ENCODE measurements around the gene PPP5C.
"Not testable (repeated sequence)": the region's sequence is repeated elsewhere in the genome, so short reads cannot be mapped to it uniquely, and the experiment has no call there.

Gene PPP5C

DNA sequence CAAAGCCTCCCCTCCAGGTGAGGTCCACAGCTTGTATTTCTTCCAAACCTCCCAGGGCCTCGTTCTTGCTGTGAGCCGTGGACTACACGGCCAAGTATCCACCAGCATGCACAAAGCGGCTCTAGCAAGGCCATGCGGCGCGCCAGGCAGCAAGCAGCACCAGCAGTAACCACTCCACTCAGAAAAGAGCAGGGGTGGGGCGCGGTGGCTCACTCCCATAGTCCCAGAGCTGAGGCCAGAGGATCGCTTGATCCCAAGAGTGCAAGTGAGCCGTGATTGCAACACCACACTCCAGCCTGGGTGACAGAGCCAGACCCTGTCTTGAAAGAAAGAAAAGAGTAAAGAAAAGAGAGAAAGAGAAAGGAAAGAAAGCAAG, 61.8 kb downstream of the PPP5C start:
- DNase-seq (ENCODE audit: low spot score), result no peak

- no peak for DNase-seq (ENCODE audit: low spot score)
Observed at GRCh38 chr19:46409191-46409590, 62.3 kb downstream of the PPP5C start.

DNA sequence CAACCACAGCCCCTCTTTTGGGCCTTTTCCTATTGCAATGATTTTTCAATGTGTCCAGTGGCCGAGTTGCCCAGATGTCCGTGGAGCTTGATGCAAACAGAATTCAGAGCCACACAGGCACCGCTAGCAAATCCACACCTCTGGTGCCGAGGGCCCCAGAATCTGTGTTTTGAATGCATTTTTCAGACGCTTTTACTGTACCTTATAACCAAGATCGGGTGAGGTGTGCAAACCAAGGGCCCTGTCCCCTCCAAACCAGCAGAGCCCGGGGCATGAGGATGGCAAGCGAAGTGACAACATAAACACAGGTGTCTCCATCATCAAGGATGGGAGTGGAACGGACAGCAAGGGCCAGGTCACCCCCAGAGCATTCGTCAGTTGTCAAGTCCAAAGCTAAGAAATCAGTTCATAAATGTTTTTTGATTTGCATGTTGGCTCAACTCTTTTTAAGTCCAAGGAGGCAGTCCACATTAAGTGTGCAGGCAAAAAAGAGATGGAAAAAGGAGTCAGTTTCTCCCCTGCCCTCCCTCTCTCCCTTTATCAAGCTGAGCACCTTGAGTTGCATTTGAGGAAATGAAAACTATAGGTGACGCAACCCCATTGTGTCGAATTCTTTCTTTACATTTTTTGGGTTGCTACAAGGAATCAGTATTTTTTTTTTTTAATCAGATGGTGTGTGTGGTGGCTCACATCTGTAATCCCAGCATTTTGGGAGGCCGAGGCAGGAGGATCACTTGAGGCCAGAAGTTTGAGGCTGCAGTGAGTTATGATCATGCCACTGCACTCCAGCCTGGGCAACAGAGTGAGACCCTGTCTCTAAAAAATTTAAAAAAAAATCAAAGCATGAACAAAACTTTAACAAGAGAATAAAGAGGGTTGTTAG, 63.6 kb downstream of the PPP5C start:
- no peak for DNase-seq (ENCODE audit: low spot score)

GRCh38 chr19:46411088-46411924, 64.4 kb downstream of the PPP5C start:
- no peak for DNase-seq (ENCODE audit: low spot score)

DNA sequence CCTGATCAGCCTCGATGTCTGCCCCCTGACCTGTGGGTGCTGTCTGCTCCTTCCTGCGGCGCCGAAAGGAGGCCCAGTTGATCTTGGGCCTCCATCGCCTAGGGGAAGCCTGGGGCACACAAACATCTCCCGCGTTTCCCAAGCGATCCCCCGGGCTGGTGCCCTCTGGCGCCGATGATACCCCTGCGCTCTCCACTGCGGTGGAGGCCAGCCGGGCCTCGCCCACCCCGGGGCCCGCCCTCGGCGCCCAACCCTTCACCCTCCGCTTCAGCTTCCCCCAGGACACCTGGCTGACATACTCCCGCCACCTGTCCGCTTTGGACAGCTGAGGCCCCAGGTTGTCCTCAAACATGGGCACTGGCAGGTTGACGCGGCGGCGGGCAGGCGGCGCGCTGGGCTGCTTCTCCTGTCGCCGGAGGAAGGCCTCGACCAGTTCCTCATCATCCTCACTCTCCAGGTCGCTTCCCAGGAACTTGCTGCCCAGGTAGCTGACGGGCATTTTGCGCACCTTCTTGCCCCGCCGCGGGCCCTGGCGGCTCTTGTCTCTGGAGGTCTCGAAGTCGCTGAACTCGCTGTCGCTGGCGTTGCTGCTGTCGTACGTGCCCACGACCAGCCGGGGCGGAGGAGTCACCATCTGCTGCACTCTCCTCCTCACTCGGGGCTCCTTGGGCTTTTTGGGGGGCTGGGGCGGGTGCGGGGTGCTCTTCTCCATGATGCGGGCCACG, 65.2 kb downstream of the PPP5C start:
- no peak for DNase-seq (ENCODE audit: low spot score)

- DNase-seq (ENCODE audit: low spot score), result no peak
Observed at GRCh38 chr19:46412650-46413261, 65.9 kb downstream of the PPP5C start.

DNA sequence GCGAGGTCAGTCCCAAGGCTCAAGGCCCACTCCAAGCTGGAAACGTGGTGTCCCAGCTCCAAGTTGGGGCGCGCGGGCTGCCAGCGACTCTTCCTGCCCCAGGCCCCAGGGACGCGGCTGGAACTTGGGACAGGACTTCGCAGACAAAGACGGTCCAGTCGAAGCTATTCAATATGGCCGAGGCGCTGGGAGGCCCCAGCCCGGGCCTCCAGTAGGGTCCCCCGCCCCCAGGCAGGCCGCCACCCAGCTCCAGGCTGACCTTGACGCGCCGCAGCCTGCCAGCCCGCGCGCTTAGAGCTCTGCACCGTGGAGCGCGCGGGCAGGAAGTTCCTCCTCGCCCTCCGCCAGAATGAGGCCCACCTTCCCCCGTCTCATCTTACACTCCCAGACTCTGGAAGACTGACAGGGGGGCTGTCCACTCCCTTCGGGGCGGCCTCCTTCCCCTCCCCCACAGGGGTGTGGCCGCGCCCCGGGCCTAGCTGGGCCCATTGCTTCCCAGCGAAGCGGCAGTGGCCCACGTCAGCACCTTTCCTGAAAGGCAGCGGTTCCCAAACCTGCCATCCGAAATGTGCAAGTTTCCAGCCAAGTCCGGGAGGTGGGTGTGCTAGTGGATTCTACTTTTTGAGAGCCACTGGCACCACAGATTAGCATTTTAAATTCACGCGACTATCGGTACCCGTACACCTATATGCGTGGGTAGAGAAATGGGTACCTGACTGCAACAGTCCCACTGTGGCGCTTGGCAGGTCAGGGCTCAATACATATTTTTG, 66.6 kb downstream of the PPP5C start, which contains the start of gene CCDC8:
CCDC8 (minus strand) TSS at position 303 of the 770 bp plus-strand sequence. CDS start 754 bp downstream, outside the sequence.
- no peak for DNase-seq (ENCODE audit: low spot score)

DNA sequence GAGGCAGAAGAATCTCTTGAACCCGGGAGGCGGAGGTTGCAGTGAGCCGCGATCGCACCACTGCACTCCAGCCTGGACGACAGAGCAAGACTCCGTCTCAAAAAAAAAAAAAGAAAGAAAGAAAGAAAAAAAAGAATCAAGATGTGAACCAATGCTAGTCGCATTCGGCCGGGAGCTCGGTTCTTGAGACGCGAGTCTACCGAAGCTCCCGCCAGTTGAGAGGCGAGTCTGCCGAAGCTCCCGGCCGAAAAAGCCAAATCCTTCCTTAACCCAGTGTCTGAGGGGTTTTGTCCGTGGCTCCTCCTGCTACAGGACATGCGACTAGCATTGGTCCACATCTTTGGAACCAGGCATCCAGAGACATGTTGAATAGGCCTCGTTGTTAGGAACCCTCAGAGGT, 68.0 kb downstream of the PPP5C start:
- DNase-seq (ENCODE audit: low spot score), result not testable (repeated sequence)

GRCh38 chr19:46415804-46416709, 69.2 kb downstream of the PPP5C start:
- not testable (repeated sequence) for DNase-seq (ENCODE audit: low spot score)

DNA sequence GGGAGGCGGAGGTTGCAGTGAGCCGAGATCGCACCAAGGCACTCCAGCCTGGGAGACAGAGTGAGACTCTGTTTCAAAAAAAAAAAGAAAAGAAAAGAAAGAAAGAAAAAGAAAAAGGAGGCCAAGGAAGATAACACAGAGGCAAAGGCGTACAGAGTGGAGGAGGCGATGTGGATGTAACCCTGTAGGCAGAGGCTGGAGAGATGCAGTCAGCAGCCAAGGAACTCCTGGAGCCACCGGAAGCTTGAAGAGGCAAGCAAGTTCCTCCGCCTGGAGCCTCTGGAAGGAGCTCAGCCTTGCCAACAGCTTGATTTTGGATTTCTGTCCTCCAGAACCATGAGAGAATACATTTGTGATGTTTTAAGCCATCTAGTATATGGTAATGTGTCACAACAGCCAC, 73.2 kb downstream of the PPP5C start:
- DNase-seq (ENCODE audit: low spot score), result no peak

DNA sequence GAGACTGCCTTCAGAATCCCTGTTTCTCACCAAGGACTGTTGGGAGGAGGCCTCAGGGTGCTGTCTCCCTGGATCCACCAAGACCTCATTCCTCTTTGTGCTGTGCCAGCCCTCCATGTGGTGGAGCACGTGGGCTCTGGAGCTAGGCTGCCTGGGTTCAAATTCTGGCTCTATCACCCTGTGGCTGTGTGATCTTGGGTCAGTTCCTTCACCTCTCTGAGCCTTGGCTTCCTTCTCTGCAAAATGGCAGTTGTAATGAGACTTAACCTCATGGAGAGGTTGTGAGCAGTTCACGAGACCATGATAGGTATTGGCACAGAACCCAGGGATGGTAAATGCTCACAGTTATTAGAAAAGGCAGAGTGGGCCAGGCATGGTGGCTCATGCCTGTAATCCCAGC, 75.5 kb downstream of the PPP5C start:
- no peak for DNase-seq (ENCODE audit: low spot score)

- DNase-seq (ENCODE audit: low spot score), result no peak
Observed at GRCh38 chr19:46423188-46423587, 76.3 kb downstream of the PPP5C start.

DNA sequence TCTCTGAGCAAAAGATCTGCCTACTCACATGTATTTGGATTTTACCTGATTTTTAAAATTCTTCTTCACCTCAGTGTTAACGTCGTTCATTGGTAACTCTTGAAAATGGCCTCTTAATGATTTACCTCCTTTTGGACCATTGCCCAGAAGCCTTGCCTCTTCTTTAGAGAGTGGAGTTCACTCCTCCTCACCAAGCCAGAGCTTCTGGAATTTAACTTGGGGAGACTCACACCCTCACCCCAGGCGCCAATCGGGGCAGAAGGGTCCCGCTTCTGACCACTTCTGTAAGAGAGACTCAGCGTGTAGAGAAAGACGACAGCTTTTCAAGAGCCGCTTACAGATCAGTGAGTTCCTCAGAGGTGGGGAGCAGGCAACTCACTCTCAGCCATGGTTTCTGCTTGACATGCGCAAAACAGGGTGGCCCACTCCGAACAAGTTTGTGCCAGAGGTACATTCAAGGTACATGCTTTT, 79.2 kb downstream of the PPP5C start:
- DNase-seq (ENCODE audit: low spot score), result no peak

DNA sequence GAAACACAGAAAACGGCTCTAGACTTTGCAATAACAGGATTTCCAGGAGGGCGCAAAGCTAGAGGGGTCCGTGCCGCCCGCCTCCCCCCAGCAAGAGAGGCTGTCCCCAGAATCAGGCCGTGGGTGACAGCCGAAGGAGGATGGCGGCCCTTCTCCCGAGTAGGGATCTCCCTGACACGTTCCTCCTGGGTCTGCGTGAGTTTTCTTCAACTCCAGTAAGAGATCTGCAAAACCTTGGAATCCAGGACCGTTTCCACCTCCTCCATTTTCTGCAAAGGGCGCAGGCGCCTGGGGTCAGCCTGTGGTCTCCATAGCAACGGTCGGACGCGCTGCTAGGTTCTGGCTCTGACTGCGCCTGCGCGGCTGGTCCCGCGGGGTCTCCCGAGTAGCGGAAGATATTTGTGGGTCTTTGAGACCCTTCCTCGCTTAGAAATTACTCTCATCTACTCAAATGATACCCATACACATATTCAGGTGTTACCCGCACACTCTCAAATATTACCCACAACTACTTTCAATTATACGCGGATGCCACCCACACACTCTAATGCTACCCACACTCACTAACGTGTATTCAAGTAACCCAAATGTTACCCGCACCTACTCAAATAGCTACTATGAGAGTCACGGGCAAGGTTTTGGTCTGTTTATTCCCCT, 79.7 kb downstream of the PPP5C start:
- no peak for DNase-seq (ENCODE audit: low spot score)

DNA sequence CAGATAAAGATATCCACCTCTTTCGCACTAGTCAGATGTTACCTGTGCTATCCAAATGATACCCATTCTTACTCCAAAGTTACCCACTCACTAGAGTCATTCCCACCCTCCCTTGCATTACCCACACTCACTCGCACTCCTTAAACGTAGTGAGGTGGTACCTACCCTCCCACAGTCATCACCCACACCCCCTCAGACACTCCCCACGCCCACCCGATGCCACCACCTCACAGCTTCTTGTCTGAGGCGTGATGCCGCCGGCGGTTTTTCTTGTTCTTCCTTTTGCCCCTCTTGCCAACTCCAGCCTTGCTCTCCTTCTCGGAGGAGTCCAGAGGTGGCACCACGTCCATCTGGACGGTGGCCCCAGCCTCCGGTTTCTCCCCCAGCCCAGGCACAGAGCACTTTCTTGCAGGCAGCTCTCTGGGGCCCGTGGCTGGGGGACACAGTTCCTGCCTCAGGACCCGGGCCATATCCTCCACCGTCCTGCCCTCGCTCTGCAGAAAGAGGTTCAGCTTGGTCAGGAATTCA, 80.7 kb downstream of the PPP5C start:
- DNase-seq (ENCODE audit: low spot score), result no peak

DNA sequence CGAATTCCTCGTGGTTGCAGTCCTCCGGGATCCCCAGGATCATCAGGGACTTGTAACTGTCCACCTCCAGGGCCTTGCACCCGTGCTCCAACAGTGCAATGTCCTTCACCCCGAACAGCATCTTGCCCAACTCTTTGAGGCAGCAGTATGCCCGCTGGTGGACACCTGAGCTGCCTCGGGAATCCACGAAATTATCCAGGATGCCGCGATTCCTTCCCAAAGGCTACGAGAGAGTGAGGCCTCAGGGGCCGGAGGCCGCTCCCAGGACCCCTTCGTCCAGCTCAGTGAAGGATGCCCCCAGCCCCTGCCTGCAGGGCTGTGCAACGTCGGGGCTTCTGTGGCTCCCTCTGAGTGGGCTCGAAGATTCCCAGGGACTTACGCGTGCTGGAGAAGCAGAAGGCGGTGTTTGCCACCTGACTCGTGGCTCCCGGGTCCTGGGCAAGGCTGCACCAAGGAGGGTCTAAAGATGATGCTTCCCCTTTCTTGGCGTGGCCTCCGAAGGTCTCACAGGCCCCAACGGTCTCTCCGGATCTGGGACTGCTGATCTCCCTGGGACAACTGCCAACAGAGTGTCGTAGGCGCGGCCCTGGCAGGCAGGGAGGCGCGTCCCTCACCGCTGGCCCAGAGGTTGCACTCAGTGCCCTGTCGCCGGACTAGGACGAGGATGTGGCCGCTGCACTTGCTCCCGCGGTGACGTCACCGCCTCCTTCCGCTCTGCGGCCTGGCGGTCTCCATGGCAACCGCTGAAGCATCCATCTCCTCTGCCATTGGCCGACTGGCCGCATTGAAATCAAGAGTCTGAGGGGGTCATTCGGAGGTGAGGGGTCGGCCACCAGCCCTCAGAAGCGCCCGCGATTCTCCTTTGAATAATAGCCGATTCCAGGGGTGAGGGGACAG, 81.6 kb downstream of the PPP5C start, which contains the start of gene PNMA8C:
PNMA8C (minus strand) TSS at position 698 of the 897 bp plus-strand sequence; CDS start at position 121, 577 bp downstream.
- no peak for DNase-seq (ENCODE audit: low spot score)

- no peak for DNase-seq (ENCODE audit: low spot score)
Observed at GRCh38 chr19:46429999-46430398, 83.1 kb downstream of the PPP5C start.

DNA sequence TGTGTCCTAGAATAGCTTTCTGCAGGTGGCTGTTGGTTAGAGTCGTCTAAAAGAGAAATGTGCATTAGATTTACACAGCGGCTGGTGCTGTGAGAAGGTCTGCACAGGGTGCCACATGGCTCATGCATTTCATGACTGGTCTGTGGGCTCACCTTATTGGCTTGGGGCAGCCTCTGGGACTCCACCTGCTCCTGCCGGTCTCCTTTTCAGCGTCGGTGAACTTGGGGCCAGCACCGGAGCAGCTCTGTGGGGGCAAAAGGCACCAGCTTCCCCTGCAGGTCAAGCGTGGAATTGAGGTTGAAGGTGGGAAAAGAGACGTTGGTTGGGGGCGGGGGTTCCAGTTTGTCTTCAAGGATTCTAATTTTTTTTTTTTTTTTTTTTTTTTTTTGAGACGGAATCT, 84.9 kb downstream of the PPP5C start:
- DNase-seq (ENCODE audit: low spot score), result peak; percentile 64

Measured in NAMALWA (cell line).